GM18508 (cell line): ENCODE results near the gene SRGAP3.

Source experiments
- ATAC-seq: cut with Tn5 transposase; IDR thresholded peaks from one replicate; pipeline ENCODE4 v1.9.1; 2021; ENCODE audit warnings: moderate number of reproducible peaks; ENCODE audit not compliant: insufficient read depth, unreplicated experiment

The SRGAP3 gene

DNA sequence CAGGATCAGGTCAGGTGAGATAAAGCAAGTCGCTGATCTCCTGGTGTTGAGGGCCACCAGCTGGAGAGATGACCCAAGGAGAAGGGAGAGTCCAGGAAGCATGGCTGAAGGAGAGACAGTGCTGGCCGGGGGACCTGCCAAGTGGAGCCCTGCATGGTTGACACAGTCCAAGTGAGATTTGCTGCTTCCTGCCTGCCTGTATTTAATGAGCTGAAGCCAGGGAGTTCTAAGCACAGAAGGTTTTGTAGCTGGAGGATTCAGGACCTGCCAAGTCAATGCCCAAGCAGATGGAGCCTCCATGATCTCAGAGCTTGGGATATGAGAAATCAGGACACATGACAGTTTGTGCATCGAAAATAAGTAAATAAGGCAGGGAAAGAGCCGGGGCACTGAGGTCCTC, 125.6 kb downstream of the SRGAP3 start:
- ATAC-seq: no peak

DNA sequence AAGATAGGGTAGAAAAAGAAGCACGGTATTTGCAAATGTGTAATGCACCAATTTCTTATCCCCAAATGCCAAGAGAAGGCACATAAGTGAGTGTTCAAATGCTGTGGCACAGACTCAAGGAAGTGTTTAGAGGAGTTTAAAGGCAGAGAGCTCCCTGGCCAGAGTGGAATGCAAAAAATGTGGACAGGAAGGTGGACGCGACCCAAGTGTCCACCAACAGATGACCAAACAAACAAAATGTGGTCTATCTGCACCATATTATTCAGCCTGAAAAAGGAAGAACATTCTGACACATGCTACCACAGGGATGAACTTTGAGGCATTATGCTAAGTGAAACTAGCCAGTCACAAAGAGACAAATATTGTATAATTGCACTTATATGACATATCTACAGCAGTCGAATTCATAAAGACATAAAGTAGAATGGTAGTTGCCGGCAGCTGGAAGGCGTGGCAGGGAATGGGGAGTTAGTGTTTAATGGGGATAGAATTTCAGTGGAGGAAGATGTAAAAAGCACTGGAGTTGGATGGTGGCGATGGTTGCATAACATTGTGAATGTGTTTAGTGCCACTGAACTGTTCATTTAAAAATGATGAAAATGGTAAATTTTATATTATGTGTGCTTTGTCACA, 126.6 kb downstream of the SRGAP3 start:
- no peak for ATAC-seq

DNA sequence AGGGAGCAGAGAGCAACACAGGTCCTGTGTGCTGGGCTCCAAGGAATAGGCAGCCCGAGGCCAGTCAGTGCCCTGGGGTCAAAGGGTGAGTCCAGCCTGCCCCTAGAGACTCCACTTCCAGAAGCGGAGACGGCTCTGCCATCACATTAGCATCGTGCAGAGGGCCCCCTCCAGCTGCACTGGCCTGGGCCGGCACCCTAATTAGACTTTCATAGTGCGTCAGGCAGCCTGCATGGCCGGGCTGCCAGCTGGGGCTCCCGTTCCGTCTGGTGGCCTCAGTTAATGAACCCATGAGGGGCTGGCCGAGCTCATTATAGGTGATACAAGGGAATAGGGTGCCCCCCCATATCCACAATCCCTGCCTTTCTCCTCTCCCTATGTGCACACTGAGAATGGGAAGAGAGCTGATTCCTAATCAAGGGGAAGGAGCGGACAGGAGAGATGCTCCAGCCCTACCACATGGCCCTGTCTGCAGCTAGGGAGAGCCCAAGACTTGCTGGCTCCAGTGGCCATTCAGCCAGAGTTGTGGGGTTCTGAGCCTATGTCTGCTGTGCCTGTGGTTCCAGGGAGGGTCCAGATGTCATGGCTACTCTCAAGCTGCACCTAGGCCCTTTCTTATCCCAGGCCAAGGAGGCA, 128.0 kb downstream of the SRGAP3 start:
- ATAC-seq: no peak

DNA sequence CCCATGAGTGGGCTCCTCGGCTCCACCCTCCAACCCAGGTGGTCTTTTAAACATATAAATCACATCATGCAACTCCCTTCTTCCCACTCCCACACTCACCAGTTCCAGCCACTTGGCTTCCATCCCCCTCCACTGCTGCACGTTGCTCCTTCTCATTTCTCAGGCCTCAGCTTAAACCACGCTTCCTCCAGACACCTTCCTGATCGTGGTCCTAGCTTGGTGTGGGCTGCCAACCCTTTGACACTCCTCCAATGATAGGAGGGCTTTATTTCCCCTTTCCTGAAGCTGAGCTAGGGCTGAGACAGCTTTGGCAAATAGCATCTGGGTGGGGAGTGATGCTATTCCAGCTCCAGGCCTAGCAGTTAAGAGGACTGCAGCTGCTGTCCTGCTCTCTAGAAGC, 130.1 kb downstream of the SRGAP3 start:
- no peak for ATAC-seq

DNA sequence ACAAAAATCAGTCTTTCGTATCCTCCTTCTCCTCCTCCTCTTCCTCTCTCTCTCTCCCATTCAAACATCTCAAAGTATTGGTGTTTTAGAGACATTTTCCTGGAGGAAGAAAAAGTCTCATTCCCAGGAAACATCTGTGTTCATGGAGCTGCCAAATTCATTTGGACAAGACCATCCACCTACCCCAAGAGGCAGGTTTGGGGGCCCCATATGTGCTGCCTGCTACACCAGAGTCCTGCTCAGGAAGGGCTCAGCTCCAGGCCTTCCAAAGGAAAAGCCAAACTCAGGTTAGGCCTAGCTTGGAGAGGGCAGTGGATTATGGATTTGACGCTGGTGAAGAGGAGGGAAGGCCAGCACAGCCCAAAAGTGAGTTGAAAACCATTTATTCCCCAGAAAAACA, 131.2 kb downstream of the SRGAP3 start:
- no peak for ATAC-seq

DNA sequence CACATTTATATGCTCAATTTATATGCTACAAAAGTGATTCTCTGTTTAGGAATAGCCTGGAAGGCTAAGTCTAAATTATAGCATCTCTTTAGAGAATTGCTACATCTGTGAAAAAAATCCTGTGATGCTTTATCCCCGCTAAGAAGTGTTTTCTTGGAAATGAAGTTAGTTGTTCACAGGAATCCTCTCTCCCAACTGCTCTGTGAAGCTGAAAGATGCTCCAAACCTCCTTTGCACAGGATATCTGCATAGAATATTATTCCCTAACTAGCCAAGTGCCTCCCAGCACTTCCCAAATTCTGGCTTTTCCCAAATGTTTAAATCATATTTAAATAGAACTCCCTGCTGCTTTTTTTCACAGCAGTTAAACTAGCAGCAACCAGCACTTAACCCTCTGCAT, 132.2 kb downstream of the SRGAP3 start:
- ATAC-seq: no peak

DNA sequence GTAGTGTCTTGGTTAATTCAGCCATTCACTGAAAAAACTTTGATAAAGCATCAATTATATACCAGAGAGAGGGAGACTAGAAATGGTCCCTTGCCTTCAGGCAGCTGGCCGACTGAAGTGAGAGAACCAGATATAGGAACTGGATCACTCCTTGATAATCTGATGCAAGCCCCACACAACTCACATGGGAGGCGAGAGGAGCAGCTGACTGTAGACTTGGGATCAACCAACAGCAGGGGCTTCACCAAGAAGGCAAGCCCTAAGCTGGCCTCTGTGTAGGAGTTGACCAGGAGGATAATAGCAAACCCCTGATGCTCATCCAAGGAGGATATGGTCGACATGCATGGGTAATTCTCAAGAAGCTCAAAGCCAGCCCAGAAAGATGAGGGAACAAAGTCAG, 133.1 kb downstream of the SRGAP3 start:
- no peak for ATAC-seq

DNA sequence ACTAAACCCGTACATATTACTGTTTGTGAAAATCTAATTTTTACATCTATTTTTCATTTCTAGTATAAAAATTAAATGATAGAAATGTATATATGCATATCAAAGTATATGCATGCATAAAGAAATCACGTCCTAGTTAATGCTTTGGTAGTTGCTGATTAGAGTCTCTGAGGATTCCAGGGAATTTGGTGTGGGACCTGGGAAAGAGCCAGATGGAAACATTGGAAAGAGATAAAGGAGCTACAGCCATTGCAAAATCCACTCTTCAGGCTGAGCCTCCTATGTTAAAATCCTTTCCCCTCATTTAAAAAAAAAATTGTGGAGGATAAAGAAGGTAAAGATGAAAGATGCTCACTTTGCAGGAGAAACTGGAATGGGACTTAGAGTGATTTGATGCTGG, 134.1 kb downstream of the SRGAP3 start:
- ATAC-seq: no peak

DNA sequence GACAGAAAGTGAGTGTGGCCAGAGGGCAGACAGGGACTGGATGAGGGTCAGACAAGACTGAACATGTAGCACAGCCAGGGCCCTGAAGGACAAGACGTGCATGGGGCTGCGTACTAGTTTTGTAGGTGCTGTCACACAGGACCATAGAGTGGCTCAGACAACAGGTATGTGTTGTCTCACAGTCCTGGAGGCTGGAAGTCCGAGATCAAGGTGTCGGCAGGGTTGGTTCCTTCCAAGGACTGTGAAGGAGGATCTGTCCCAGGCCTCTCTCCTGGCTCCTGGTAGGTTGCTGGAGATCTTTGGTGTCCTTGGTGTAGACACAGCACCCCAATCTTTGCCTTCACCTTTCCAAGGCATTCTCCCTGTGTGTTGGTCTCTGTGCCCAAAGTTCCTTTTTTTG, 136.4 kb downstream of the SRGAP3 start:
- no peak for ATAC-seq

DNA sequence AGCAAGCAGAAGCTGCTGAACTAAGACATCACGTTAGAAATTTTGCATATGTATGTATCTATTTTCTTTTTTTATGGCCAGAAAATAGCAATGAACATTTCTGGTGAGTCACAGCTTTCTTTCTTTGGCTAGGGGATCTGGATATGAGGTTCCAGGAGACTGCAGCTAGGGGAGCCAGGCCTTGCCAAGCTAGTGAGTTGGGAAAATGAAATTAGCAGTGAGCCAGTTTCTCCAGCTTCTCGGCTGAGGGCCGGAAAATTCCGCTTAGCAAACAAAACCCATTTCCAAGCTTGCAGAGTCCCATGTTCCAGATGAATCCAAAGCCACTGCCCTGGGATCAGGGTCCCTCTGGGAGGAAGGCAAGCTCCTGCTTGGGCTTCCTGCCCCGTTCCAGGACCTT, 137.6 kb downstream of the SRGAP3 start:
- ATAC-seq: no peak

DNA sequence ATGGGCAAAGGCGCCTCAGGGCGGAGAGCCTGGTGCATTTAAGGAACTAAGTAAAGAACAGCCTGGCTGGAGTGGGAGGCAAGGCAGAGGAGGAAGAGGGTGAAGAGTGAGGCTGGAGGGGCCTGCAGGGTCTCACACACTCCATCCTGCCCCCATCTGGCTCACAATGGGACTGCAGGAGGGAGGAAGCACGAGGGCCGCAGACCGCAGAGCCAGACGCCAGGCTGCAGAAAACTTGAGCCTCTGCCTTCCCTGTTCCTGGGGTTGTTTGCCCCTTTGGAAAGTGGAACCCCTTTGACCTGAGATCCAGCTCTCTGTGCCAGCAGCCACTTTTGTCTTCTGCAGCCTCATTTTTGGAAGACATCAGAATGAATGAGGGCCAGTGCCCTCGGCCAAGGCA, 138.0 kb downstream of the SRGAP3 start:
- no peak for ATAC-seq

DNA sequence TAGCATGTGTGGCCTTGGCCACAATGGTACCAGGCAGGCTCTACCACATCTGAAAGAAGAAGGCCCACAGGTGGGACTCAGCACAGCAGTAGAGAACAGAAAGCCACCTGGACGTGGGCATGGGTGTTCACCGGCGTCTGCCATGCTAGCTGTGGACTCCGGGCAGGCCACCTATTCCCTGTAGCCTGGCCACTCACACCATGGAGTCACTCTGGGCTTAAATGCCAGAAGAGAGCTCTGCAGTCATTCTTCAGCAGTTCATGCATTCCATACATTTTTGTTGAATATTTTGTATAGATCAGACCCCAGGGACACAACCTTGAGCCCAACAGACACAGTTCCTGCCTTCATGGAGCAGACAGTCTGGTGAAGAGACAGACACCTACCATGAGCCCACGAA, 138.6 kb downstream of the SRGAP3 start:
- ATAC-seq: no peak

DNA sequence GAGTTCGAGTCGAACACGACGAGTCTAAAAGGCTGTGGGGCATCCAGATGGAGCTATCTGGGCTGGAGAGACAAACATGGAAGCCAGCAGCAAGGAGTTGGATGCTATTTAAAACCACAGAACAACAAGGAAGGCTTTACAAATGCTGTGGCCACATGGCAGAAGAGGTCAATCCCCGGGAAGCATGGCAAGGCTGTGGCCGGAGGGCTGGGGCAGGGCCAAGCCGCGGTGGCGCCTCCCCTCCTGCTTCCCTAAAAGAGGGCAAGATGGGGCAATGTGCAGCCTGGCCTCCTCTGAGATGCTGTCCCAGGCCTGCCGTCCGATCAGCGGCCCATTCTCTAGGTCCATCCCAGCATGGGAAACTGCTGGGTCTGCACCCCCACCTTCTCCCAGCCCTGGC, 139.1 kb downstream of the SRGAP3 start:
- no peak for ATAC-seq

DNA sequence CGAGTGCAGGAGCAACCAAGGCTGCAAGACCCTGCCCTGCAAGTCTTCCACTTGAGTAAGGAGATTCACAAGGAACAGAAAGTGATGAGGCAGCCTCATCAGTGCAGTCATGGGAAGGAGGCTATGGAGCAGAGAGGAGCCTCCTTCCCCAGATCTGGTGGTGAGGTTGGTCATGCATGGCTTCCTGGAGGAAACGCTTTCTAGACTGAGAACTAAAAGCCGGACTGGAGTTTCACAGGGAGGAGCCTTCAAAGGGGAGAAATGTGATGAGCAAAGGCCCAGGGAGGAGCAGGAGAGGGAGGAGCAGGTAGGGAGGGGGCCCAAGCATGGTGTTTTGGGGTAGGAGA, 139.9 kb downstream of the SRGAP3 start:
- ATAC-seq: no peak

DNA sequence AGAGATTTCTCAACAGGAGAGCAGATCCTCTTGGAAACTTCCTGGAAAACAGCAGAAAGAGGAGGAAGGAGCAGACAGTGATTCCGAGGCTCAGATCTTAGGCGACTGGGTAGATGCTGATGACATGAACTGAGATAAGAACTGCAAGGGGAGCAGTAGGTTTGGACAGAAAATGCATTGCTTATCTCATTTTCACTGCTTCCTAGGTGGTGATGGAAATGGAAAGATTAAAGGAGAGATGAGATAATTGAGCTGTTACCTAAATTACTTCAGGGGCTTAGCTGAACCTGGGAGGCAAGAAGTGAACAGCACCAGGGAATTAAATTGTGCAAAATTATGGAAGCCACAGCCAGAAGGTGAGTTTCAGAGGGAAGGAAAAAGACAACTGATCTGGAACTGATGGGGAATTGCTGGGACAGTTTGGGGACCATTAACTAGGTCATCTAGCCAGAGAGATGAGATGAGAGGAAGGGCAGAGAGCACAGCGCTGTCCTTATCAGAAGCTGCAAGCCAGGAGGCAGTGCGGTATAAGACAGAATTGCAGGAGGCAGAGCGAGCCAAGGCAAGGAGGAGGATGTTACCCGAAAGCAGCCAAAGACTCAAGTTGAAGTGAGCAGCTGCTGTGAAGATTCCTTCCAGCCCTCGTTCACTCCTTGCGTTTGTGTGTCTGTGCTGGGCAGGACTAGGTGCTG, 140.4 kb downstream of the SRGAP3 start:
- ATAC-seq: no peak

DNA sequence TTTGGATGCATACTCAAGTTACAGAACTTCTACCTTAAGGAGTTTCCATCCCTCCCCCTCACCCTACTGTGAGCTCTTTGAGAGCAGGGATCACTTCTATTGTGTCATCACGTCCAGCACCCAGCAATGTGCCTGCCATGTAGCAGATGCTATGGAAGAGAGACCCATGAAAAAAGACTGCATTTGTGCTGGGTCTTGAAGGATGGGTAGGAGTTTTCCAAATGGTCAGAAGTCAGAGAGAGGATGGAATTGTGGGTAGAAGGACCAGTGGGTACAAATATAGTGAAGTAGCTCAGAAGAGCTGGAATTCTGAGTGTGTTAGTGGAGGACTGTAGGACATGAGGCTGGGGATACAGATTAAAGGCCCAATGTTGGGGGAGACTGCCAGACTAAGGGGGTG, 141.7 kb downstream of the SRGAP3 start:
- ATAC-seq: no peak

DNA sequence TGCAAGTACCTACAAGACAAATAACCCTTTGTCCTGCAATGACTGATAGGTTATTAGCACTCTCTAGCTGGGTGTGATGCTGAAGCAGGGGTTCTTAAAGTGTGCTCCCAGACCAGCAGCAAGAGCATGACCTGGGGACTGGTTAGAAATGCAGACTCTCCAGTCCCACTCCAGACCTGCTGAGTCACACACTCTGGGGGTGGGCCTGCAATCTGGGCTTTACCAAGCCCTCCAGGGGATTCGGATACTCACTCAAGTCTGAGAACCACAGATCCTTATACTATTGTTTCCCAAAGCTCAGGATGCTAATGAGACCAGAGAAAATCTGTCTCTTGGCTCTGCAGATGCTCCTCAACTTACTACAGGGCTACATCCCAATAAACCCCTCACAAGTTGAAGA, 144.0 kb downstream of the SRGAP3 start:
- no peak for ATAC-seq

DNA sequence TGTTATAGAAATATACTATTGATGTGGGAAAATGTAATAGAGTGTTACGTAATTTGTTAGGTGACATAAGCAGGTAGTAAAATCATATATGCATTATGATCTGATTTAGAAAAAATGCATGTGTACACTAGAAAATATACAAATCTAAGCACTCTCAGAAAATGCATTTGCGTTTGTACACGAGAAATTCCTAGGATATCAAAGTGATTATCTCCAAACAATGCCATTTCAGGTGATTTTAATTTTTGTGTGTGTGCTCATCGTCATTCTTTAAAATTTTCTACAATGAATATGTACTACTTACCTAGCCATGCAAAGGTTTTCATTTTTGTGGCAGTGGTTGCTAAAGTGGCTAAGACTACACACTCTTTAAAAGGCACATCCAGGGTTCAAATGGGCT, 145.3 kb downstream of the SRGAP3 start:
- ATAC-seq: no peak

DNA sequence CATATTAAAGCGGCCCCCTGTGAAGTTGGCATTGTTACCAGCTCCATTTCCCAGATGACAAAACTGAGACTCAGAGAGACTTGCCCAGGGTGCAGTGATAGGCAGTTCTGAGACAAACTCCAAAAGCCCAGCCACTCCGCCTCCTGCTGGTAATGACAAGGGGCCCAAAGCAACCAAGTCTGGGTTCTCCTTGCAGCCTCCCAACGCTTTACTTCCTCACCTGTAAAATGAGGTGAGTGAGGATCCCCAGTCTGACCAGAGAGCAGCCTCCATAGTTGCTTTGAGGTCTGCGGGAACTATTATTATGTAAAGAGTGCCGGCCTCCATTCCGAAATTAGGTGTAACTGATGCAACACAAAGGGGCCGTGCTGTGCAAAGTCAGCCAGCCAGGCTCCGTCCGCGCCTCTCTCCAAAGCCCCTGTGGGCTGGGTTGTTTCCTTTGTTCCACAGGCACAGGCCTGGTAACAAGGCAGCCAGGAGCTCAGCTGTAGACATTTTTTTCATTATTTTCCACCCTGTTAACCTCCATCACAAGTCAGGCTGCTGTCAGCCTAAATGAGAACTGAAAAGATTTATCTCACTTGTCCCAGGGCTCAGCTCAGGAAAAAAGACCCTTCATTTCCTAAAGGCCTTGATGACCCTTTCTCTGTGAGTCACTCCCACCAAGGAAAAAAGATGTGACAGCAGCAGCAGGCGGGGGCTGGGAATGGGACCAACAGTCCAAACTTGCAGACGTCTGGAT, 147.0 kb downstream of the SRGAP3 start:
- no peak for ATAC-seq

DNA sequence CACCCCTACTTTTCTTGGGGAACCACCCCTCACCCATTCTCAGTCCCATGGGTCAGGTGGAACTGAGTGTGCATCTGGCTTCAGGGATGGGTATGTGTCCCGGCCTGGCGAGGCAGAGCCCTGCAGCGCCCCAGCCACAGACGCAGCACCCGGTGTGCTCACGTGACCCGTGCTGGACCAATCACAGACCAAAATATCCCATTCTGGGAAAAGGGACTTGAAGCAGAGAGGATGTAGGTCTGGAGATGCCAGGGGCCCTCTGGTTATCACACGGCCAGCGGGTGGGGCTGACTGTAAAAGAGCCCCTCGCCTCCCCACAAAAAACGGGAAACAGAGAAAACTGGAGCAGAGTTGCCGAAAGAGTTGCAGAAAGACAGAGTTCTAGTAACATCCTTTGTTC, 148.2 kb downstream of the SRGAP3 start:
- no peak for ATAC-seq

DNA sequence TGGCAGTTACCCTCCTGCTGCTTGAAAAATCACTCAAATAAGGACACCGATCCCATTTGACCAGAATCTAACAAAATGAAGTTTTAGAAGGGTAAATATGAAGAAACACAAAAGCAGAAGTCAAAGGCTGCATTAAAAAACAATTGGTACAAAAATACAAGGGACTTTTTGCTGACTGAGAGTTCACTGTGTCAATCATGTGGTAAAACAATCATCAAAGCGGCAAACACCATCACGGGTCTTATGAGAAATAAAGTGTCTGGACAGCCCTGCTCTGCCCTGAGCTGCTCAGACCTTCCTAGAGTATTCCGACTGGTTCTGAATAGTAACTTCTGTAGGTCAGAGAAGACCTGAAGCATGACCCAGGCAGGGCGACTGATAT, 148.9 kb downstream of the SRGAP3 start:
- no peak for ATAC-seq
